HG03045 (cell line): ENCODE measurements around the gene PINLYP.

ENCODE experiments used
- ATAC-seq: cut with Tn5 transposase; IDR thresholded peaks from one replicate; pipeline ENCODE4 v1.9.1; 2021; ENCODE audit warnings: mild to moderate bottlenecking, moderate library complexity; ENCODE audit not compliant: unreplicated experiment

PINLYP gene

DNA sequence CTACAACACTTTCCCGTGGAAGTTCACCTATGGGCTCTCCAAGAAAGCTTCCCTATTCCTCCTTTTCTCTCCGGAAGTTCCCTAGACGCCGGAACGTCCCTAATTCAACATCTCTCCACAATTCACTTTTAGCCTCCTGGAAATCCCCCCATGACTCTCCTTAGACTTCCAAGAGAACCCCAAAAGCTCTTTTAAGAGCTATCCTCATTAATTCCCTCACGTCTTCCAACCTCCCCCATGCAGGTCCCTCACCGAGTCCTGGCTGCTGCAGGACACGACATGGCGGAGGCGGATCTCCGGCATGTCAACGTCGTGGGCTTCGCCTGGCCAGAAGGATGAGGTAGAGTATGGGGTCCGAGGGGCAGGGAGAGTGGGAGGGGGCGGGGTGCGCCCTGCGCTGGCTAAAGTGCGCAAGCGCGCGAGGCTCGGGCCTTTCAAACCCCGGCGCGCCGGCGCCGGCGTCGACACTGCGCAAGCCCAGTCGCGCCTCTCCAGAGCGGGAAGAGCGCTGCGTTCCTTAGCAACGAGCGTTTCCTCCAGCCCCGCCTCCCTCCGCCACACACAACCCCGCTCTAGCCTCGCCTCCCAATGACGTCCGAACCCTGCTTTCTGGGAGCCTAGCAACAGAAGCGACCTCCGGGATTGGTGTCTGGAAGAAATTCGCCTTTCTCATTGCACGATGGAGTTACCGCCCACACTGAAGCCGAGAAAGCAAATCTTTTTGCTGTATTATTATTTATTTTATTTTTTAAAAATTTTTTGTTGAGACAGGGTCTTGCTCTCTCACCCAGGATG is at the start of gene PINLYP, which contains the start of gene XRCC1:
TSS of gene PINLYP (plus strand) at position 646 of the 795 bp plus-strand sequence. CDS start 1,391 bp downstream, outside the sequence.
TSS of gene XRCC1 (minus strand) at position 372 of the 795 bp plus-strand sequence. CDS start at position 303, 69 bp downstream.
- peak; percentile 92 for ATAC-seq

DNA sequence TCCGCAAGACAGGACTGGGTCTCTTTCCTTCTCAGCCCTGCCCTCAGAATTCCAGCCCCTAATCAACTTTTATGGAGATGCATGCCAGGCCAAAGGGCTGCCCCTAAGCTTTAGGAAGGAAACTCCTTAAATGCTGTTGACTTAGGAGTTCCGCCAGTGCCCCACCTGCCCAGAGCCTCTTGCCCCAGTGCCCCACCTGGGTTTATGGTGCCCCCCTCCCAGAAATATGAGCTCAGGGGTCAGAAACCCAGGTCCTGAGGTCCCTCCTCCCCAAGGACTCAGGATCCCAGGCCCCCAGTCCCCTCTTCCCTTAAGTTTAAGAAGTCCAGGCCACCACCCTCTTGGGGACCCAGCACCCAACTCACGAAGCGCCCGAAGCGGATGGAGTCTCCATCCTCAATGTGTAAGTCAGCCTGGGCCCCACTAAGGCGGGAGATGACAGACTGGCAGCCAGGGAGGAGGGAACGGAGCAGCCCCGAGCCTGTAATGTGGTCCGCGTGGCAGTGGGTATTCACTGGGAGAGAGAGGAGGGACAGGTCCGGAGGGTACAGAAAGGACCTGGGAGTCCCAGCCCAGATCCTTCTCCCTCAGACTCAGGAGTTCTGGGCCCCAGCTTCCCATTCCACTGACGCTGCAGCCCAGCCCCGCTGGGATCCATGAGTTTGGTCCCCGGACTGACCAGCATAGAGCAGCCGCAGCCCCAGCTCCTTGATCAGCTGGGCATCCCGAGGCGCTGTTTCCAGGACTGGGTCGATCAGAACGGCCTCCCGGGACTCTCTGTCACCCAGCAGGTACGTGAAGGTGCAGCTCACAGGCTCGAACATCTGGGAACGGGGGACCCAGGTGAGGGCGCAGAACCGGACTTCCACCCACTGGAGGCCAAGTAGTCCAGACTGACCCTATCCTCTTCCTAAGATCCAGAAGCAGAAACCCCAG is 49.5 kb upstream of the PINLYP start:
- ATAC-seq, result no peak

- ATAC-seq, result peak; percentile 67
These were observed 48.4 kb upstream of the PINLYP start, which contains the start of gene ETHE1 for GRCh38 chr19:43526884-43527859. ETHE1 (minus strand) TSS chr19:43527201; CDS start chr19:43527177, 24 bp downstream.

DNA sequence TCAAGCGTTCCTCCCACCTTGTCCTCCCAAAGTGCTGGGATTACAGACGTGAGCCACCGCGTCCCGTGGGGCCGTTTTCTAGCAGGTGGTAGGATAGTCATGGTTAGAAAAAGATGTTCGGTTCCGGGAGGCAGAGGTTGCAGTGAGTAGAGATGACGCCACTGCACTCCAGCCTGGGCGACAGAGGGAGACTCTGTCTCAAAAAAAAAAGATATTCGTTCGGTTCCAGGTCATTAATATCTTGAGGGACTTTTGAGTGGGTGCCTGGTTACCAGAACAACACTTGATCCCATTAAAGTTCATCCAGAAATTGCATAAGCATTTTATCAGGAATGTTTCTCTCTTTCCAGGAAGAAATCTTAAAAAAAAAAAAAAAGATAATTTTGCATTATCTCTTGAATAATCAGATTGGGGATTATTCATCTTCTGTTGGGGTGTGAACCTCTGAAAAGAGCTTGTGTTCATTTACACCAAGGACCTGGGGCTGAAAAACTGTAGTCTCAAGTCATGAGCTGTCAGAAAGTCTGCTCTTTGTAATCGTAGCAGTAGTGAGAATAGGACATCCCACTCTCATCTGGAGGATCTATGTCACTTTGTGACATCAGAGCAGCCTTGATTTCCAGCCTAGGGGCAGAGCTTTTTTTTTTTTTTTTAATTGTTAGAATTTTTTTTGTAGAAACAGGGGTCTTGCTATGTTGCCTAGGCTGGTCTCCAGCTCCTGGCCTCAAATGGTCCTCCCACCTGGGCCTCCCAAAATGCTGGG is 47.6 kb upstream of the PINLYP start:
- no peak for ATAC-seq

- no peak for ATAC-seq
These were observed 43.0 kb upstream of the PINLYP start for GRCh38 chr19:43532571-43532961.

GRCh38 chr19:43532962-43533545 is 42.5 kb upstream of the PINLYP start, which contains the start of gene ZNF575:
ZNF575 (plus strand) TSS chr19:43533188; CDS start chr19:43534423, 1,235 bp downstream.
- ATAC-seq, result peak; percentile 62

DNA sequence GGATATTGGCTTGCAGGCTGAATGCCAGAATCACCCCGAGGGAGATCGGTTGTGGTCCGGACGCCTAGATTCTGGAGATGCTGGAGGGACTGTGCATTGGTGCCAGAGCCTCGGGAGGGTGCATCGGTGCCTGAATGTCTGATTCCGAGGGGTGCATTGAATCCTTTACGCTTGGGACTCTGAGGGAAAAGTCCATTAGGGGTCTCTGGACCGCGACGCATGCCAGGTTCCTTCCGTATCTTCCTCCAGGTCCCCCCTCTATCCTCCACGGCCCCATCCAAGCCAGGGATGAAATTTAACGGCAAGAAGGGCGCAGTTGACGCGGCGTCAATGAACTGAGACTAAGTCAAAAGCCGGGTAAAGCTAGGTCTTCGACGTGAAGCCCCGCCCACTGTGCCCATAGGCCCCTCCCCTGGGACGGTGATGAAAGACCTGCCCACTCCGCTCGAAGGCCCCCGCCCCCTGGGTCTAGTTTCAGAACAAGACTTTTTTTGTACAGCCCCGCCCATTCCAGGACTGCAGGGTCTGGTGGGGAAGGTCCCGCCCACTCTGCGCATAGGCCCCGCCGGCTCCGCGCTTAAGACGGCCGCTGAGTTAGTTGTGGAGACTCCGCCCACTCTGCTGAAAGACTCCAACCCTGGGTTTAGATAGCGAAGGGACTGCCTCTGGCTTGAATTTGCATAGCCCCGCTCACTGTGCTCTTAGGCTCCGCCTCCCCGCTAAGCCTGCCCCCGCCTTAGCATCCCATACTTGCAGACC is 41.9 kb upstream of the PINLYP start:
- ATAC-seq, result peak; percentile 59

- no peak for ATAC-seq
These were observed 41.2 kb upstream of the PINLYP start for GRCh38 chr19:43534305-43534815.

DNA sequence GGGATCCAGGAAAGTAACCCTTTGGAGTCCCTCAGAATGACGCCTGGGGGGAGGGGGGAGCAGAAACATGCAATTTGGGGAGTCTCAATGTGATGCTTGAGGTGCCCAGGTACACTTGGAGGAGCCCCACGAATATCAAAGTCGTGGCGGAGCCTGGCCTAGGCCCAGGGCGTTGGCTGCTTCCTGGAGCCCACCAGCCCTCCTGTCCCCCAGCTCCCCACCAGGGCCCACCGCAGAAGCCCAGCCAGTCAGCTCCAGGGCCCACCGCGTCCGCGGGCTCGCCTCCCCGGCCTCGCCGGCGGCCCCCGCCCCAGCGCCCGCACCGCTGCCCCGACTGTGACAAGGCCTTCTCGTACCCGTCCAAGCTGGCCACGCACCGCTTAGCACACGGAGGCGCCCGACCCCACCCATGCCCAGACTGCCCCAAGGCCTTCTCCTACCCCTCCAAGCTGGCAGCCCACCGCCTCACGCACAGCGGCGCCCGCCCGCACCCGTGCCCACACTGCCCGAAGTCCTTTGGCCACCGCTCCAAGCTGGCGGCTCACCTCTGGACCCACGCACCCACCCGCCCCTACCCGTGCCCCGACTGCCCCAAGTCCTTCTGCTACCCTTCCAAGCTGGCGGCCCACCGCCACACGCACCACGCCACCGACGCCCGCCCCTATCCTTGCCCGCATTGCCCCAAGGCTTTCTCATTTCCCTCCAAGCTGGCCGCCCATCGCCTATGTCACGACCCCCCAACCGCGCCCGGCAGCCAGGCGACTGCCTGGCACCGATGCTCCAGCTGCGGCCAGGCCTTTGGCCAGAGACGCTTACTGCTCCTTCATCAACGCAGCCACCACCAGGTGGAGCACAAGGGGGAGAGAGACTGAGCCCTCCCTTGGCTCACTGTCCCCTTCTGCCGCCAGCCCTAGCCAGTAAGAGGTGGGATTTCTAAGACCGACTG is 40.5 kb upstream of the PINLYP start:
- no peak for ATAC-seq

DNA sequence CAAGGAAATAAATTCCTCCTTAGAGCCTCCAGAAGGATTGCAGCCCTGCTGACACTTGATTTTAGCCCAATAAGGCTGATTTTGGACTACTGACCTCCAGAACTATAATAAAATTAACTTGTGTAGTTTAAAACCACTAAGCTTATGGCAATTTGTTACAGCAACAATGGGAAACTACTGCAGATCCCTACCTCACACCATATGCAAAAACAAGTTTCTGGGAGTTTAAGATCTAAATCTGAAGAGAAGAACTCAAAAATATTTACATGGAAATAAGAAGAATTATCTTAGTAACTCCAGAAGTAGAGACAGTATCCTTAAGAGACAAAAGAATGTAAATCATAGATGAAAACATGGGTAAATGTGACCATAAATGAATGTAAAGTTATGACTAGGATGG is 36.7 kb upstream of the PINLYP start:
- no peak for ATAC-seq

GRCh38 chr19:43540381-43540780 is 35.2 kb upstream of the PINLYP start:
- no peak for ATAC-seq

DNA sequence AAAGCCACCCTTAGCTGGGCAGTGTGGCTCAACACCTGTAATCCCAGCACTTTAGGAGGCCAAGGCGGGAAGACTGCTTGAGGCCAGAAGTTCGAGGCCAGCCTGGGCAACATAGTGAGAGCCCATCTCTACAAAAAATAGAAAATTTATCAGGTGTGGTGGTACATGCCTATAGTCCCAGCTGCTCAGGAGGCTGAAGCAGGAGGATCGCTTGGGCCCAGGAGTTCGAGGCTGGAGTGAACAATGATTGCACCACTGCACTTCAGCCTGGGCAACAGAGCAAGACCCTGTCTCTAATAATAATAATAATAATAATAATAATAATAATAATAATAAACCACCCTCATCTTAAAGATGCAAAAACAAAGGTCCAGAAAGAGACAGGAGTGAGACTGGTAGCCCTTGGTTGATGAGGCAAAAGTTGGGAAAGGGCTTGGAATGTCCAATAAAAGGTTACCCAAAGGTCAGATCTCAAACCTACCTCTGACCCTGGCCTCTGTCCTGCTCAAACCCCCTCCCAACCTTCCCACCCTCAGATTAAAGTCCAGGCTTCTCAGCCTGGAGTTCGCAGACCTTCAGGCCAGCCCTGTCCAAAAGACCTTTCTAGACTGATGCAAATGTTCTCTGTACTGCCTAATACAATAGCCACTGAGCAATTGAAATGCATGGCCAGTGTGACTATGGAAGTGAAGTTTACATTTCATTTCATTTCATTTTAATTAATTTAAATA is 33.5 kb upstream of the PINLYP start:
- ATAC-seq, result no peak

DNA sequence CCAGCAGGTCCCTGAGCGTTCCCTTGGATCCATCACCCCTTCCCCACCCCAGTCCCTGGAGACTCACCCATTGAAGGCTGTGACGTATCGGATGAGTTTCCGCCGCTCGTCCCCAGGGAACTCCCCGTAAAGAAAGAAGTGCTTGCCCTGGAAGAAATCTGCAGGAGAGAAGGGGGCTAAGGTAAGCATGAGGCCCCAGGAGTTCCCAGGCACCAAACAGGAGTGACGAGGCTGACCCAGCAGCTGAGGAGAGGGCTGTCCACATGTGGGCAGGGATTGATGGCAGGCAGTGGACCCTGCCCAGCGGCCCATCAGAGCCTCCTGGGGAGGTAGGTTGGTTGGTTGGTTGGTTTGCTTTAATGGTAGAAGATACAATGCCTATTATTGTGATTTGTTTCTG is 31.5 kb upstream of the PINLYP start:
- no peak for ATAC-seq

GRCh38 chr19:43545276-43545675 is 30.3 kb upstream of the PINLYP start:
- ATAC-seq, result no peak

DNA sequence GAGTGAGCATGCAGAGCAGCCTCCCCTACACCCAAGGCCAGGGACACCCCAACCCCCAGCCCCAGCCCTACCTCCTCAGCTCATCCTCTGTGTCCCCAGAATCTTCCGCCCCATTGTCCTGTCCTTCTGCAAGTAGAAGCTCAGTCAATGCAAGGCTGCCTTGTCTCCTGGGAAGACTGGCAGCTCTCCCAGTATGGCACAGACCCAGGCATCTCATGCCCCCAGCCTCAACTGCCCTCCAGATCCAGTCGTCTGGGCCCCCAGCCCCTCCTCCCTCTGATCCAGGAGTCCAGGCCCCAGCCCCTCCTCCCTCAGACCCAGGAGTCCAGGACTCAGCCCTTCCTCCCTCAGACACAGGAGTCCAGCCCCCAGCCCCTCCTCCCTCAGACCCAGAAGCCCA is 29.6 kb upstream of the PINLYP start:
- no peak for ATAC-seq

- ATAC-seq, result no peak
These were observed 29.0 kb upstream of the PINLYP start for GRCh38 chr19:43546581-43546980.
